ENCODE results near the gene INPP5D.
"Not testable (repeated sequence)": the region's sequence is repeated elsewhere in the genome, so short reads cannot be mapped to it uniquely, and the experiment has no call there.

Gene INPP5D

GRCh38 chr2:233119123-233119522 is 59.0 kb downstream of the INPP5D start:
- no peak overlapping the region for H3K4me3 ChIP-seq (ENCODE audit: low read depth, low read length)
- H3K9me3 ChIP-seq, result no peaks in the 10 kb centered on the region
- H3K36me3 ChIP-seq, result no peaks in the 10 kb centered on the region
- no peaks in the 10 kb centered on the region for H3K27me3 ChIP-seq
- H3K4me1 ChIP-seq, result no peaks in the 10 kb centered on the region
- no peak for TF ChIP-seq CTCF (IDR thresholded peaks at IDR 0.05; ENCODE audit: low read depth, low read length)
- DNase-seq, result no peak

- no peak for DNase-seq
- no peaks in the 10 kb centered on the region for H3K9me3 ChIP-seq
- TF ChIP-seq CTCF (IDR thresholded peaks at IDR 0.05; ENCODE audit: low read depth, low read length), result no peak
- no peaks in the 10 kb centered on the region for H3K4me1 ChIP-seq
- H3K27me3 ChIP-seq, result no peaks in the 10 kb centered on the region
- no peak overlapping the region for H3K4me3 ChIP-seq (ENCODE audit: low read depth, low read length)
- H3K36me3 ChIP-seq, result no peaks in the 10 kb centered on the region
Measured at GRCh38 chr2:233119806-233120205, 59.7 kb downstream of the INPP5D start.

- Histone ChIP-seq H3K36me3 (no peaks in the 10 kb centered on the region), H3K4me3 (ENCODE audit: low read depth, low read length) (no peak overlapping the region), H3K27me3 (no peaks in the 10 kb centered on the region), H3K9me3 (no peaks in the 10 kb centered on the region), H3K4me1 (no peaks in the 10 kb centered on the region)
- no peak for TF ChIP-seq CTCF (IDR thresholded peaks at IDR 0.05; ENCODE audit: low read depth, low read length)
- no peak for DNase-seq
Measured at GRCh38 chr2:233120459-233120858, 60.3 kb downstream of the INPP5D start.

- H3K4me3 ChIP-seq (ENCODE audit: low read depth, low read length), result no peak overlapping the region
- no peak for TF ChIP-seq CTCF (IDR thresholded peaks at IDR 0.05; ENCODE audit: low read depth, low read length)
- no peaks in the 10 kb centered on the region for H3K9me3 ChIP-seq
- no peaks in the 10 kb centered on the region for H3K36me3 ChIP-seq
- no peaks in the 10 kb centered on the region for H3K4me1 ChIP-seq
- no peak for DNase-seq
- H3K27me3 ChIP-seq, result no peaks in the 10 kb centered on the region
Measured at GRCh38 chr2:233121856-233122255, 61.7 kb downstream of the INPP5D start.

GRCh38 chr2:233122541-233122940 is 62.4 kb downstream of the INPP5D start:
- no peaks in the 10 kb centered on the region for H3K9me3 ChIP-seq
- no peaks in the 10 kb centered on the region for H3K4me1 ChIP-seq
- no peaks in the 10 kb centered on the region for H3K36me3 ChIP-seq

GRCh38 chr2:233123576-233123975 is 63.4 kb downstream of the INPP5D start:
- not testable (repeated sequence) for H3K9me3 ChIP-seq; H3K4me3 ChIP-seq (ENCODE audit: low read depth, low read length); H3K4me1 ChIP-seq; DNase-seq; H3K27me3 ChIP-seq; H3K36me3 ChIP-seq

More at GRCh38 chr2:233122541-233122940, 62.4 kb downstream of the INPP5D start:
- no peak for TF ChIP-seq CTCF (IDR thresholded peaks at IDR 0.05; ENCODE audit: low read depth, low read length)
- Histone ChIP-seq H3K27me3 (no peaks in the 10 kb centered on the region), H3K4me3 (ENCODE audit: low read depth, low read length) (no peak overlapping the region)
- no peak for DNase-seq

Data from BE2C (cell line).